ENCODE measurements around the gene SLC13A5.
A peak's percentile ranks its signal among the peaks of the same experiment; 100 is the strongest.
"Not testable (repeated sequence)": the region's sequence is repeated elsewhere in the genome, so short reads cannot be mapped to it uniquely, and the experiment has no call there.

SLC13A5 gene

GRCh38 chr17:6683081-6683684, 30.0 kb downstream of the SLC13A5 start:
- DNase-seq: no peak

DNA sequence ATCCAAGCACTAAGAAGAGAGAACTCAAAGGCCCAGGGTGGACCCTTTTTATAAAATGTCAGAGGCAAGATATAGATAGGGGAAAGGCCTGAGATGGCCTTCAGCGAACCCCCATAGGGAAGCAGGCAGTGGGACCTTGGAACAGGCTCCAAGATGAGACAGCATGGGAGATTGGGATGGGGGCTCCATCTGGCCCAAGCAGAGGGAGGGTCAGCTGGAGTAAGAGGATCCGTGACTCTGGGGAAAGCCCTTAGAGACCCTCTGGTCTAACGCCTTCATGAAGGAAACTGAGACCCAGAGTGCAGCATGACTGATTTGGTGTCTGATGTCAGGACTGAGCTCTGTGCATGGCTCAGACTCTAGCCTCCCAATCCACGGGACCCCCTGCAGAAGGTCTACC, 30.8 kb downstream of the SLC13A5 start:
- no peak for DNase-seq

DNA sequence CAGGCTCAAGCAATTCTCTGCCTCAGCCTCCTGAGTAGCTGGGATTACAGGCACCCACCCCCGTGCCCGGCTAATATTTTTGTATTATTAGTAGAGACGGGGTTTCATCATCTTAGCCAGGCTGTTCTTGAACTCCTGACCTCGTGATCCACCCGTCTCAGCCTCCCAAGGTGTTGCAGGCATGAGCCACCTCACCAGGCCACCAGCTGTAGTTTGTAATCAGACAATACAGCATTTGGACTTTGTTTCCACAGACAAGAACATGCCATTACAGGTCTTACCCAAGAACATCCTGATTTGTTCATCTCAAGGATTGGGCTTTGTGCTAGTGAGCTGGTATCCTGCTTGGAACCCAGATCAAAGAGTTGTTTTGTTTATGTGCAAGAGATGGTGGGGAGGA, 31.5 kb downstream of the SLC13A5 start:
- no peak for DNase-seq

- DNase-seq: no peak
Measured at GRCh38 chr17:6681176-6681575, 32.0 kb downstream of the SLC13A5 start.

- DNase-seq: no peak
Measured at GRCh38 chr17:6679241-6679640, 33.9 kb downstream of the SLC13A5 start.

DNA sequence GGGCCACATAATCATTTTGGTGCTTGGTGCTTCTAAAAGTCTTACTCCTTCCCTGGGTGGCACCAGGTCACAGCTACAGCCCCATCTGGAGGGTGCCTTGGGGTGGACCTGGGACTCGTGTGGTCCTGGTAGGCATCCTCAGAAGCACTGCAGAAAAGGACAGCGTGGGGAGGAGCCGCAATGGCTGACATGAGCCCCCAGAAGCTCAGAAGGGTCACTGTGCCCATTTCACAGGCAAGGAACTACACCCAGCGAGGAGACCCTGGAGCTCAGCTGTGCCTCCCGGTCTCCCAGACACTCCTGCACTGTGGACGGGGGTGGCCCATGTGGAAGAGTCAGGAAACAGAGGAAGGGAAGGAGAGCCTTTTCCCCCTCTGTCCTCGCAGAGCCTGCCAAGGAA, 35.2 kb downstream of the SLC13A5 start:
- DNase-seq: no peak

DNA sequence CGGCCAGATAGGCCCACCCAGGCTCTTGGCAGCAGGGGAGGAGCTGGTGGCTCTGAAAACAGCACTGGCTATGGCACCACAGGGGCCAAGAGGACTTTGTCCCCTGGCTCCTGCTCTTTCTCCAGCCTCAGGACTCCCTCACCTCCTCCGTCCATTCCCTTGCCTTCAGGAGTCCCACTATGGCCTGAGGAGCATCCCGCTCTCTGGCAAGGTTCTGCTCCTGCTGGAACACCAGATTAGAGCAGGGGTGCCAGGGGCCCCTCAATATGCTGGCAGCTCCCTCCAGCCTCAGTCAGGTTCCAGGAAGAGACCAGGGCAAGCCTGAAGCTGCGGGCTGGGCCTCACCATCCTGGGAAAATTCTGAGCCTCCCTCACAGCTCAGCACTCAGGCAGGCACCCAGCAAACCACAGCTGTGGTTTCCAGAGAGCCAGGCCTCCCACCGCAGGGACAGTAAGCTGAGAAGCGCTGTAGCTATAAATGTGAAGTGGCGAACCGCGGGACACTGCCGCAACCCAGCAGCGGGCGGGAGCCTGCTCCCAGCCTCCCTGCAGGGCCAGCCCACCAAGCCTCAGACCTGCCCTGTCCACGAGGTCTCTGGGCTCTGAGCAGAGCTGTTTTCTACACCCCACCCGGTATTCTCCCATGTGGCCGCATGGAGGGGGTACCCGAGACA, 35.9 kb downstream of the SLC13A5 start:
- DNase-seq: peak; percentile 41

GRCh38 chr17:6676802-6677157, 36.4 kb downstream of the SLC13A5 start:
- no peak for DNase-seq

DNA sequence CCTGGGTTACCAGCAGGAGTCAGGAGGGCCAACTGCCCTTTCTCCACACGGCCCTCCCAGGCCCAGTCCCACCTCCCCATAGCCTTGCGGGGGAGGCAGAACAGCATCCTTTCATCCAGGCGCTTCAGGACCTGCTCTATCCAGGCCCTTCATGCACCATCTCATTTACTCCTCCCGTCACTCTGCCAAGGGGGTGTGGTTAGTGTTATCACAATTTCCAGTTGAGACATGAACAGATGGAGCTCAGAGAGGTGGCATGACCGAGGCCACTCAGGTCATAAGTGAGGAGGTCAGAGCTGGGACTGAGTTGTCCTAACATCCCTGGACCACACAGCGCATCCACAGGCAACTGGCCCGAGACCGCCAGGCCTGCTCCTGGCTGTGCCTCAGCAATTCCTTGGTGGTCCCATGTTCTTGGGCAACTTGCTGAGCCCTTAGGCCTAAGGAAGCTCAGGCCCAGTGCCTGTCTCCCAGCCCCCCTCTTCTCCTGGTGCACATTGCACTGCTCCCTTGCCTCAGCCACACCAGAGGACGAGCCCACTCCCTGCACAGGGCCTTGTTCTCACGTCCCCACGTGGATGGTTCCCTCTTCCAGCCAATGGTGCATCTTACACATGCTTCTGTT, 37.9 kb downstream of the SLC13A5 start:
- no peak for DNase-seq

- no peak for DNase-seq
Measured at GRCh38 chr17:6674586-6674985, 38.6 kb downstream of the SLC13A5 start.

GRCh38 chr17:6671431-6671830, 41.7 kb downstream of the SLC13A5 start:
- no peak for DNase-seq

GRCh38 chr17:6670999-6671398, 42.2 kb downstream of the SLC13A5 start:
- no peak for DNase-seq

- DNase-seq: no peak
Measured at GRCh38 chr17:6670571-6670970, 42.6 kb downstream of the SLC13A5 start.

DNA sequence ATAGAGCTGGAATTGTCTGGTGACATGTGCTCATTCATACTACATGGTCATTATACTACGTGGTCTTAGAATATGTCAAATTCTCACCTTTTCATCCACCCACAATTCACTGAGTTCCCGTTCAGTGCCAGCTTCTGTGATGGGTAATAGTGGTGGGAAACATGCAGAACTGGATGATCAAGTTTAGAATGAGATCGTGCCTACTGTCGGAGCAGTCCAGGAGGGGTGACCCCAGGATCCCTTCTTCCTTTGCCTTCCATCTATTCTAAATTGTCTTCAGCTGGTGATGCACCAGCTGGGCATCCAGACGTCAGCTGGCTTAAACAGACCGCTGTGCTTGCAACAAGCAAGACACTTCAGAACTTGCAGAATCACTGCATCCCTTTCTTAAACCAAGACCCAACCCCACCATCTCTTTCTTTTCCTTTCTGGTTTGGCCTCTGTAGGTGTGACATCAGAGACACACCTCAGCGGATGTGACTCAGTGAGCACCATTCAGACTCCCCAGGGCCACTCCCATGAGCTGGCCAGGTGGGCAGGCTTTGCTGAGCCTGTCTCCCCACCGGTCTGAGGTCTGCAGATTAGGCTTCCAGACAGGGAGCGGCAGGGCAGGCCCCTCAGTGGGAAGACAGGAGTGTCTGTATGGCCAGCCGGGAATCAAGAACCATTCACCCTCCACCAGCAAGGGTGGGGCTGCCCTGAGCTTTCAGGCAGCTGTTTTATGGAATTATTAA, 43.5 kb downstream of the SLC13A5 start:
- no peak for DNase-seq

GRCh38 chr17:6668727-6669425, 44.3 kb downstream of the SLC13A5 start:
- no peak for DNase-seq

- DNase-seq: no peak
Measured at GRCh38 chr17:6668219-6668618, 45.0 kb downstream of the SLC13A5 start.

DNA sequence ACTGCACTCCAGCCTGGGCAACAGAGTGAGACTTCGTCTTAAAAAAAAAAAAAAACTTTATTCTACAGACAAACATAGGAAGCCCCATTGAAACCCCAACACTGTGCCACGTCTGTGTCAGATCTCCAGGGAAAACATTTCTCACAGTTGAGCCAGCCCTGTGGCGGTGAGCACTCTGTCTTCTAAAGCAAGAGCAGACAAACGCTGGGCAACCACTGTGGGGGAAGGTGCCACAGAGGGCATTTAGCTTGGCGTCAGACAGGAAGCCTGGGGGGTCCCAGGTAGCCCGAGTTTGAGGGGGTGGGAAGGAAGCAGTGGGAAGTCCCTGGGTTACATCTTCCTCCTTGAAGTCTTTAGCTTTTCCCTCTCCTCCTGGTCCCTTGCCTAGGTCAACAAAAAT, 45.7 kb downstream of the SLC13A5 start:
- DNase-seq: no peak

- DNase-seq: no peak
Measured at GRCh38 chr17:6666557-6666956, 46.6 kb downstream of the SLC13A5 start.

DNA sequence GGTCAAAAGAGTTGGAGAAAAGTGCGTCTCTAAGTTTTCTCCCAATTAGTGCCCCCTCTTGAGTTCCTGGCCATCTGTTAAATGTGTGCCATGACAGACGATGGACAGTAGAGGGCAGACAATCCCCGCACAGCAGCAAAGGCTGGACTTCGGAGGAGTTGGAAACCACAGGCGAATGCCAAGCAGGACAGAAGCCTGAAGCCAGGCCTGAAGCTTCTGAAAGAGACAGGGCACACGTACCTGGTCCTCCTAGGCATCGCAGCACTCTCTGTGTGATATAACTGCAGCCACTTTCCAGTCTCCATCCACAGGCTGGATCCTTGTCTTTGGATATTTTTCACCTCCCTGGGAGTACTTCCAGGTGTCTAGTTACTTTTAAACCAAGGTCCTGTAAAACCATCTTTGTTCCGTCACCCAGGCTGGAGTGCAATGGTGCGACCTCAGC, 47.1 kb downstream of the SLC13A5 start:
- DNase-seq: peak; percentile 63

GRCh38 chr17:6663200-6663599, 50.0 kb downstream of the SLC13A5 start:
- DNase-seq: not testable (repeated sequence)

DNA sequence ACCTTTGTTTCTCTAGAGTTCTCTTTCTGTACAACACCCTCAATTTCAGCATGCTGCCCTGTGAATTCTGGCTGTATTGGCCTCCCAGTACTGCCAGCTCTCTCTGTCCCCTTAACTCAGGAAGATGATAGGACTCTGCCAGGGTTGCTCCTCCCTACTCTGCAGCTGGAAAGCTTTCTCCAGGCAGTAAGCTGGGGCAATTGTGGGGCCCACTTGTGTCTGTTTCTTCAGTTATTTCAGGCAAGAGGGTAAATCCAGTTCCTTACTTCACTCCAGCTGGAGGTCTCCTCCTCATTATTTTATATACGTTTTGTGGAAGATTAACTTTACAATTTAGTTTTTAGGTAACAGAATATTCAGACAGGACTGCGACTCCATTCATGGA, 51.7 kb downstream of the SLC13A5 start:
- DNase-seq: no peak

DNA sequence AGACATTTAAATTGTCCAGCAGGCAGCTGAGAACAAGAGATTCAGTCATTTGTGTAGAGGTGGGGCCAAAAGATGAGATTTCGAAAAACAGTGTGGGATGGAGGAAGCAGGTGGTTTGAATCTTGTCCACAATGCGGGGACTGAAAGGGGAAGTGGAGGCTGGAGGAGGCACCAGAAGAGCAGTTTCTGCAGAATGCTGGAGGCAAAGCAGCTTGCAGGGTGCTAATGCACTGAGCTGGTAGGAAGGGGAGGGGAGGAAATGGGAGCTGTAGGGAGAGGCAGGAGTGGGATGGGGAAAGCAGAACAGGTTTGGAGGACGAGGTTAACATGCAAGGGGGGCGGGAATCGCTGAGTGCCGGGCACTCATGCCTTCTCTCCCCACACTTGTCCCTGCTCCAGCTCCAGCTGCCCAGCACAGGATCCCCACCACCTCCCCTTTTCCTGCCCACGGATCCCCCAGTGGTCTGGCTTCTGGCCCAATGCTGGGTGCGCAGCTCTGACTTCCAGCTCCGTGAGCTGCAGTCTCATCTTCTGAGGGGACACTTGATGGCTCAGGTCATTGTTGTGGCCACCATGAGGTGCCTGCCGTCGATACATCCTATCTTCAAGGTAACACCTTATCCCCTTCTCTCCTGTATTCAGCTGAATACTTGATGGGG, 52.2 kb downstream of the SLC13A5 start:
- no peak for DNase-seq

GRCh38 chr17:6660101-6660500, 53.1 kb downstream of the SLC13A5 start:
- DNase-seq: no peak
